NCI-H345 (cell line): Measurements from ENCODE around the gene PCCA.
A peak's percentile ranks its signal among the peaks of the same experiment; 100 is the strongest.
"Not testable (repeated sequence)": the region's sequence is repeated elsewhere in the genome, so short reads cannot be mapped to it uniquely, and the experiment has no call there.

Source experiments
- DNase-seq: peaks from one replicate; lab custom pipeline; 2025; lab: John Stamatoyannopoulos, UW

PCCA gene

GRCh38 chr13:100545684-100546061, 456.8 kb downstream of the PCCA start:
- no peak for DNase-seq

- DNase-seq: no peak
Measured at GRCh38 chr13:100546713-100547405, 458.0 kb downstream of the PCCA start.

GRCh38 chr13:100547791-100548201, 458.9 kb downstream of the PCCA start:
- DNase-seq: no peak

- no peak for DNase-seq
Measured at GRCh38 chr13:100549316-100549715, 460.4 kb downstream of the PCCA start.

- no peak for DNase-seq
Measured at GRCh38 chr13:100552755-100553154, 463.9 kb downstream of the PCCA start.

GRCh38 chr13:100559886-100560285, 471.0 kb downstream of the PCCA start:
- DNase-seq: no peak

- DNase-seq: no peak
Measured at GRCh38 chr13:100560498-100561157, 471.7 kb downstream of the PCCA start.

- no peak for DNase-seq
Measured at GRCh38 chr13:100561158-100561499, 472.2 kb downstream of the PCCA start.

GRCh38 chr13:100561599-100562204, 472.8 kb downstream of the PCCA start:
- DNase-seq: no peak

- DNase-seq: no peak
Measured at GRCh38 chr13:100563779-100564178, 474.9 kb downstream of the PCCA start.

- DNase-seq: no peak
Measured at GRCh38 chr13:100564444-100565223, 475.7 kb downstream of the PCCA start.

- DNase-seq: no peak
Measured at GRCh38 chr13:100565286-100565685, 476.4 kb downstream of the PCCA start.

GRCh38 chr13:100566543-100566942, 477.6 kb downstream of the PCCA start:
- no peak for DNase-seq

- DNase-seq: peak; percentile 68
Measured at GRCh38 chr13:100573121-100573520, 484.2 kb downstream of the PCCA start.

GRCh38 chr13:100577239-100577638, 488.3 kb downstream of the PCCA start:
- not testable (repeated sequence) for DNase-seq
